Measurements from ENCODE around the gene GALNT14. TPM values are rescaled to one million over a fixed set of nuclear protein-coding genes. Genes with fewer than 3 reads are reported as not detected.

Gene GALNT14
- total RNA-seq, 1 donor: not detected

DNA sequence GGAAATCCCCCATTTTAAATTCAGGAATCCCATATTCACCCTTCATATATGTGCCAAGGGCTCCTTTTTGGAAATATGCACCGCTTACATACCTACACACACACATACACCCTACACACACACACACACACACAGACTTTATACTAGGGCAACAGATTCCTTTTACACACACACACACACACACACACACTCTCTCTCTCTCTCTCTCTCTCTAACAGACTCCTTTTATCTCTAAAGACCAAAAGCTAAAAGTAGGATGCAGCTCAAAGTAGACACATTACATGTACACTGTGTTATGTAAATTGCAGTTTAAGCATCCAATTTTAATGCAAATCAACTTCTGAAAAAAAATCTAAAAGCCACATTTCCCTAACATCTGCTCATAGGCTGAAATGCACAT, 200.0 kb downstream of the GALNT14 start:
- TF ChIP-seq, protein P1, sequence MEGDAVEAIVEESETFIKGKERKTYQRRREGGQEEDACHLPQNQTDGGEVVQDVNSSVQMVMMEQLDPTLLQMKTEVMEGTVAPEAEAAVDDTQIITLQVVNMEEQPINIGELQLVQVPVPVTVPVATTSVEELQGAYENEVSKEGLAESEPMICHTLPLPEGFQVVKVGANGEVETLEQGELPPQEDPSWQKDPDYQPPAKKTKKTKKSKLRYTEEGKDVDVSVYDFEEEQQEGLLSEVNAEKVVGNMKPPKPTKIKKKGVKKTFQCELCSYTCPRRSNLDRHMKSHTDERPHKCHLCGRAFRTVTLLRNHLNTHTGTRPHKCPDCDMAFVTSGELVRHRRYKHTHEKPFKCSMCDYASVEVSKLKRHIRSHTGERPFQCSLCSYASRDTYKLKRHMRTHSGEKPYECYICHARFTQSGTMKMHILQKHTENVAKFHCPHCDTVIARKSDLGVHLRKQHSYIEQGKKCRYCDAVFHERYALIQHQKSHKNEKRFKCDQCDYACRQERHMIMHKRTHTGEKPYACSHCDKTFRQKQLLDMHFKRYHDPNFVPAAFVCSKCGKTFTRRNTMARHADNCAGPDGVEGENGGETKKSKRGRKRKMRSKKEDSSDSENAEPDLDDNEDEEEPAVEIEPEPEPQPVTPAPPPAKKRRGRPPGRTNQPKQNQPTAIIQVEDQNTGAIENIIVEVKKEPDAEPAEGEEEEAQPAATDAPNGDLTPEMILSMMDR (IDR thresholded peaks at IDR 0.05; ENCODE audit: extremely low read depth, low read depth, low read length): no peak
- Histone ChIP-seq H3K79me2 (ENCODE audit: insufficient read depth, low read length) (no peaks in the 10 kb centered on the region), H3K4me1 (ENCODE audit: insufficient read depth, low read length) (no peaks in the 10 kb centered on the region), H3K9me3 (ENCODE audit: low read depth, low read length) (no peaks in the 10 kb centered on the region), H3K27ac (ENCODE audit: low read depth, low read length) (no peak overlapping the region), H3K27me3 (ENCODE audit: insufficient read depth, low read length) (no peaks in the 10 kb centered on the region), H3K36me3 (ENCODE audit: insufficient read depth, low read length) (no peaks in the 10 kb centered on the region), H3K4me3 (ENCODE audit: insufficient read depth, low read length) (no peak overlapping the region), H3K4me2 (ENCODE audit: insufficient read depth, low read length) (no peak overlapping the region), H4K20me1 (ENCODE audit: insufficient read depth, low read length) (no peaks in the 10 kb centered on the region), H2AFZ (ENCODE audit: low read length) (no peak overlapping the region)
- DNase-seq (ENCODE audit: insufficient read length, low spot score, missing footprints): no peak

DNA sequence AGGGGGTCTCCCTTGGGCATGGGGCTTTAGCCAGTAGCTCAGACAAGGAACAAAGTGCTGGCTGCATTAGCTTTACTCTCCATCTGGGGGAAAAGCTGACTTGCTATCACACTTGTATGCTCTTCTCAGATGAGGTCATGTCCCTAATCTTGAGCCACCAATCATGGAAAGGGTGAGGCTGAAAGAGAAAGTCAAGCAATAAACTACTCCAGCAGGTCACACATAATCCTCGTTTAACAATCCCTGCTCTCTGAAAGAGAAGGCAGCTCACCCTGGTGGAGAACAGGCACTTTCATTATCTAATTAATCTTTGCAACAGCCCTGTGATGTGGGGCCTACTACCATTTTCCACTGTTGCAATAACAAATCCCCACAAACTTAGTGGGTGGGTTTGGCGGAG, 201.3 kb downstream of the GALNT14 start:
- TF ChIP-seq, protein P1 (IDR thresholded peaks at IDR 0.05; ENCODE audit: extremely low read depth, low read depth, low read length): no peak
- Histone ChIP-seq H3K79me2 (ENCODE audit: insufficient read depth, low read length) (no peaks in the 10 kb centered on the region), H3K27ac (ENCODE audit: low read depth, low read length) (no peak overlapping the region), H2AFZ (ENCODE audit: low read length) (no peak overlapping the region), H3K27me3 (ENCODE audit: insufficient read depth, low read length) (no peaks in the 10 kb centered on the region), H4K20me1 (ENCODE audit: insufficient read depth, low read length) (no peaks in the 10 kb centered on the region), H3K36me3 (ENCODE audit: insufficient read depth, low read length) (no peaks in the 10 kb centered on the region), H3K4me2 (ENCODE audit: insufficient read depth, low read length) (no peak overlapping the region), H3K9me3 (ENCODE audit: low read depth, low read length) (no peaks in the 10 kb centered on the region), H3K4me1 (ENCODE audit: insufficient read depth, low read length) (no peaks in the 10 kb centered on the region), H3K4me3 (ENCODE audit: insufficient read depth, low read length) (no peak overlapping the region)
- no peak for DNase-seq (ENCODE audit: insufficient read length, low spot score, missing footprints)

DNA sequence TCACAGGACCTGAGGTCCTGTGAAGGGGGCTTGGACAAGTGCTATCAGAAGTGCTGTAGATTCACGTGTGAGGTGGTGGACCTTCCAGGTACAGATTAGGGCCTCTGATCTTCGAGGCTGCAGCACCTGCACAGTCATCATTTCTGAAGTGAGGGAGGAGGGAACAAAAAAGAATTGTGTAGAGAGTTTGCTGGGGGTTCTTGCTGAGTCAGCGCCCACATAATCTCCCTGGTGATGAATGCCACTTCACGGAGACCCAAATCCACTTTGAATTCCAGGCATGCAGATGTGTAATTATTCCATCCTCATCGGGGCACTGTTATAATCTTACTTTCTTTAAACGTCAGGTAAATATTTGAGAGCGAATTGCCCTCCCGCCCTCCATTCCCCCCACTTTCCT, 202.4 kb downstream of the GALNT14 start:
- TF ChIP-seq, protein P1 (IDR thresholded peaks at IDR 0.05; ENCODE audit: extremely low read depth, low read depth, low read length): no peak
- Histone ChIP-seq H3K9me3 (ENCODE audit: low read depth, low read length) (no peaks in the 10 kb centered on the region), H3K36me3 (ENCODE audit: insufficient read depth, low read length) (no peaks in the 10 kb centered on the region), H4K20me1 (ENCODE audit: insufficient read depth, low read length) (no peaks in the 10 kb centered on the region), H3K4me2 (ENCODE audit: insufficient read depth, low read length) (no peak overlapping the region), H3K4me3 (ENCODE audit: insufficient read depth, low read length) (no peak overlapping the region), H3K27ac (ENCODE audit: low read depth, low read length) (no peak overlapping the region), H2AFZ (ENCODE audit: low read length) (no peak overlapping the region), H3K4me1 (ENCODE audit: insufficient read depth, low read length) (no peaks in the 10 kb centered on the region), H3K27me3 (ENCODE audit: insufficient read depth, low read length) (no peaks in the 10 kb centered on the region), H3K79me2 (ENCODE audit: insufficient read depth, low read length) (no peaks in the 10 kb centered on the region)
- DNase-seq (ENCODE audit: insufficient read length, low spot score, missing footprints): no peak

DNA sequence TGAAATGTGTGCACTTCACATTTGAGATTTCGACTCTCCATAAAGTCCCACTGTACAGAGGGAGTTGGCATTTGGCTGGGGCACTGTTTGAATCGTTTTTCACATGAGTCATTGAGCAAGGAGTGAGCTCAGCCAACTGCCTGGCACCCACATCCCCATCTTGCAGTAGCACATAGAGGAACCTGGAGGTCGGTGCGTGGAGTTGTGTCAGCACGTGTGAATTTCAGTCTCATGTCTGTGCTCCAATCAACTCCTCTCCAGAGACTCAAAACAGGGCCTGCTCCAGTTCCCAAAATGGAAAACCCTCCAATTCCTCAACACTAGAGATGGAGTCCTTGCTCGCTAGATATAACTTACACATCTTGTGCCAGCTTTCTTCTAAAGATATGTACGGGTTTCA, 204.2 kb downstream of the GALNT14 start:
- no peaks in the 10 kb centered on the region for H3K27me3 ChIP-seq (ENCODE audit: insufficient read depth, low read length)
- H4K20me1 ChIP-seq (ENCODE audit: insufficient read depth, low read length): no peaks in the 10 kb centered on the region
- H3K79me2 ChIP-seq (ENCODE audit: insufficient read depth, low read length): no peaks in the 10 kb centered on the region
- H3K27ac ChIP-seq (ENCODE audit: low read depth, low read length): no peak overlapping the region
- no peak overlapping the region for H3K4me2 ChIP-seq (ENCODE audit: insufficient read depth, low read length)
- no peaks in the 10 kb centered on the region for H3K36me3 ChIP-seq (ENCODE audit: insufficient read depth, low read length)
- TF ChIP-seq, protein P1 (IDR thresholded peaks at IDR 0.05; ENCODE audit: extremely low read depth, low read depth, low read length): no peak
- H2AFZ ChIP-seq (ENCODE audit: low read length): no peak overlapping the region
- no peak for DNase-seq (ENCODE audit: insufficient read length, low spot score, missing footprints)
- no peaks in the 10 kb centered on the region for H3K4me1 ChIP-seq (ENCODE audit: insufficient read depth, low read length)
- H3K4me3 ChIP-seq (ENCODE audit: insufficient read depth, low read length): no peak overlapping the region
- no peaks in the 10 kb centered on the region for H3K9me3 ChIP-seq (ENCODE audit: low read depth, low read length)

All from osteoblast (primary cell).